Measurements from ENCODE around the gene TMA7. TPM values are rescaled to one million over a fixed set of nuclear protein-coding genes. Genes with fewer than 3 reads are reported as not detected.

TMA7 gene
- total RNA-seq, 4 donors from 2014 or later: 122 to 281 (median 190) TPM

DNA sequence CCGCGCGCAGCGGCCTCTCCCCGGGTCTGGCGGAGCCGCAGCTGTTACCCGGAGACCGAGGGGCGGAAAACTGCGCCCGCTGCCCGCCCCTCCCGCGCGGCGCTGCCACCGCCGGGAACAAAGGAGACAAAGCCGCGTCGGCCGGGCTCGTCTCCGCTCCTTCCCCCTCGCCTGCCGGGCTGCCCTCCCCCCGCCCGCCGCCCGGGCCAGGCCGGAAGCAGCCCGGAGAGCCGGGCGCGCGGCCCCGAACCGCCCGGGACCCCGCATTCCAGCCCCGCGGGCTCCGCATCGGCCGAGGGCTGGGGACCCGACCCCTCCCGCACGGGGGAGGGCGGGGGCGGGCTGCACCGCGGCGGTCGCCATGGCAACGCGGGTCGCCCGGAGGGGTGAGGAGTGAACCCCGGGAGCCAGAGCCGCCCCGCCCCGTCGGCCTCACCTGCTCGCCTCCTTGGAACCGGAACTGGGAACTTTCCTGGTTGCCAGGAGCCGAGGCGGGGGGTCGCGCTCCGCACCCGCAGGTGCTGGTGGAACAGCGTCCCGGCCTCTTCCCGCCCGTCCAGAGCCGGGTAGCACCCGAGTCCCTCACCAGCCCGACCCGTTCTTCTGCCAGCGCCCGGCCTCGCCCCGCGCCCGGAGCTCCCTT lies 10.6 kb upstream of the TMA7 start:
- Histone ChIP-seq H3K4me3 (peak overlapping the region; percentile 93), H3K4me1 (peaks cover 90% of the 10 kb centered on the region), H3K27me3 (no peaks in the 10 kb centered on the region), H3K27ac (peak overlapping the region; percentile 97), H3K36me3 (peaks cover 10% of the 10 kb centered on the region), H3K9me3 (no peaks in the 10 kb centered on the region)
- TF ChIP-seq POLR2A (IDR thresholded peaks at IDR 0.05) (peak in 1 of 2 donors; percentile 2), POLR2AphosphoS5 (IDR thresholded peaks at IDR 0.05) (no peak)
- DNase-seq (ENCODE audit: low spot score in 2 of 2): peak in 1 of 2 donors; percentile 81
- WGBS: 0% methylated on average over 10 of the region's 86 CpGs

DNA sequence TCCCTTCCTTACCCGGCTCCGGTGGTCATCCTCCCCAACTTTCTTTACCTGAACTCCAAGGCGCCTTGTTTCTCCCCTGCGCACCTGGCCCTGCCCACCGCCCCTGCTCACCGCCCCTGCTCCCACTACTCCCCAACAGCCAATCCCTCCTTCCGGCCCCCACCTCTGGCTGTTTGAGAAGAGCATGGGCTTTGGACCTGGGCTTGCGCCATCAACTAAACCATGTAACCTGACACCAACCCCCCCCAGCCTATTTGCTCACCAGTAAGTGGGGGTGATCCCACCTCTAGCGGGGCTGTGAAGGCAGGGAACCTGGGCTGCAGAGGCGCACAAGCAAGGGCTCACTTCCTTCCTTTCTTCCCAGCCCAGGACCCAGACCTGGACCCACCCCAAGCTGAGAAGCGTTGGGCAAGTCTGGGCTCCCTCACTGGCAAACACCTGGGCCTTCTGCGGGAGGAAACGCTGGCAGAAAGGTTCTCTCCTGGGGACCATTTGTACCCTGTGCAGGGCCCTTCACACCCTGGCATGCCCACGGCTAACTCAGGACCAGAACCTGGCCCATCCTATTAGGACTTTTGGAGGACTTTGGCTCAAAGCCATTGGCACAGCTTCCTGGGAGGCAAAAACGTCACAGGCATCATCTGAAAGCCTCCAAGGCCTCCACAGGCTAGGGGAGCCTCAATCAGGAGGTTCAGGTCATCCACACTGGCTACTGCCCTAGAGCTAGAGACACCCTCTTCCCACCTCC lies 9.9 kb upstream of the TMA7 start, which contains the start of gene PLXNB1:
TSS of gene PLXNB1 (minus strand) at position 127 of the 748 bp plus-strand sequence. CDS start 5,475 bp downstream, outside the sequence.
- no peaks in the 10 kb centered on the region for H3K27me3 ChIP-seq
- H3K36me3 ChIP-seq: peaks cover 10% of the 10 kb centered on the region
- TF ChIP-seq EP300 (IDR thresholded peaks at IDR 0.05) (no peak), POLR2A (IDR thresholded peaks at IDR 0.05) (no peak)
- no peaks in the 10 kb centered on the region for H3K9me3 ChIP-seq
- peak; percentile 89 for DNase-seq (ENCODE audit: low spot score in 2 of 2)
- peak within 1 kb of the TSS; percentile 93 for H3K4me3 ChIP-seq
- 21% methylated on average over 13 of the region's 15 CpGs for WGBS
- H3K4me1 ChIP-seq: peaks cover 90% of the 10 kb centered on the region
- peak within 1 kb of the TSS; percentile 97 for H3K27ac ChIP-seq

GRCh38 chr3:48430708-48431101 lies 9.4 kb upstream of the TMA7 start:
- H3K27ac ChIP-seq: peak overlapping the region; percentile 97
- no peaks in the 10 kb centered on the region for H3K9me3 ChIP-seq
- TF ChIP-seq EP300 (IDR thresholded peaks at IDR 0.05) (no peak), POLR2AphosphoS5 (IDR thresholded peaks at IDR 0.05) (no peak), POLR2A (IDR thresholded peaks at IDR 0.05) (no peak)
- TF ChIP-seq, protein P1, sequence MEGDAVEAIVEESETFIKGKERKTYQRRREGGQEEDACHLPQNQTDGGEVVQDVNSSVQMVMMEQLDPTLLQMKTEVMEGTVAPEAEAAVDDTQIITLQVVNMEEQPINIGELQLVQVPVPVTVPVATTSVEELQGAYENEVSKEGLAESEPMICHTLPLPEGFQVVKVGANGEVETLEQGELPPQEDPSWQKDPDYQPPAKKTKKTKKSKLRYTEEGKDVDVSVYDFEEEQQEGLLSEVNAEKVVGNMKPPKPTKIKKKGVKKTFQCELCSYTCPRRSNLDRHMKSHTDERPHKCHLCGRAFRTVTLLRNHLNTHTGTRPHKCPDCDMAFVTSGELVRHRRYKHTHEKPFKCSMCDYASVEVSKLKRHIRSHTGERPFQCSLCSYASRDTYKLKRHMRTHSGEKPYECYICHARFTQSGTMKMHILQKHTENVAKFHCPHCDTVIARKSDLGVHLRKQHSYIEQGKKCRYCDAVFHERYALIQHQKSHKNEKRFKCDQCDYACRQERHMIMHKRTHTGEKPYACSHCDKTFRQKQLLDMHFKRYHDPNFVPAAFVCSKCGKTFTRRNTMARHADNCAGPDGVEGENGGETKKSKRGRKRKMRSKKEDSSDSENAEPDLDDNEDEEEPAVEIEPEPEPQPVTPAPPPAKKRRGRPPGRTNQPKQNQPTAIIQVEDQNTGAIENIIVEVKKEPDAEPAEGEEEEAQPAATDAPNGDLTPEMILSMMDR (IDR thresholded peaks at IDR 0.05): no peak
- no peak for DNase-seq (ENCODE audit: low spot score in 2 of 2)
- peaks cover 10% of the 10 kb centered on the region for H3K36me3 ChIP-seq
- WGBS: 31% methylated on average over 1 of the region's 1 CpG
- H3K27me3 ChIP-seq: no peaks in the 10 kb centered on the region
- H3K4me1 ChIP-seq: peaks cover 90% of the 10 kb centered on the region
- peak overlapping the region; percentile 93 for H3K4me3 ChIP-seq

GRCh38 chr3:48431224-48432029 lies 8.6 kb upstream of the TMA7 start:
- TF ChIP-seq POLR2AphosphoS5 (IDR thresholded peaks at IDR 0.05) (no peak), EP300 (IDR thresholded peaks at IDR 0.05) (no peak), POLR2A (IDR thresholded peaks at IDR 0.05) (no peak)
- TF ChIP-seq, protein P1 (IDR thresholded peaks at IDR 0.05): no peak
- H3K4me3 ChIP-seq: no peak overlapping the region
- peak overlapping the region; percentile 97 for H3K27ac ChIP-seq
- H3K36me3 ChIP-seq: peaks cover 10% of the 10 kb centered on the region
- H3K4me1 ChIP-seq: peaks cover 90% of the 10 kb centered on the region
- no peak for DNase-seq (ENCODE audit: low spot score in 2 of 2)
- H3K9me3 ChIP-seq: no peaks in the 10 kb centered on the region
- 59% methylated on average over 5 of the region's 8 CpGs for WGBS
- no peaks in the 10 kb centered on the region for H3K27me3 ChIP-seq

GRCh38 chr3:48432411-48433371 lies 7.4 kb upstream of the TMA7 start:
- peak overlapping the region; percentile 39 for H3K4me3 ChIP-seq
- peak in 1 of 2 donors; percentile 66 for DNase-seq (ENCODE audit: low spot score in 2 of 2)
- peaks cover 10% of the 10 kb centered on the region for H3K36me3 ChIP-seq
- WGBS: 69% methylated on average over 6 of the region's 16 CpGs
- TF ChIP-seq POLR2A (IDR thresholded peaks at IDR 0.05) (no peak), POLR2AphosphoS5 (IDR thresholded peaks at IDR 0.05) (peak in 1 of 3 donors; percentile 71), EP300 (IDR thresholded peaks at IDR 0.05) (no peak)
- TF ChIP-seq, protein P1 (IDR thresholded peaks at IDR 0.05): no peak
- H3K4me1 ChIP-seq: peaks cover 79% of the 10 kb centered on the region
- H3K27me3 ChIP-seq: no peaks in the 10 kb centered on the region
- H3K9me3 ChIP-seq: no peaks in the 10 kb centered on the region
- H3K27ac ChIP-seq: peak overlapping the region; percentile 97
